ENCODE results near the gene PRKCZ. TPM values are rescaled to one million over a fixed set of nuclear protein-coding genes. Genes with fewer than 3 reads are reported as not detected.

The PRKCZ gene
- total RNA-seq, 3 donors from 2014 or later (not counting 1 experiment from before 2014, with no cell fraction given), result 25.1 to 37.1 (median 30.5) TPM

DNA sequence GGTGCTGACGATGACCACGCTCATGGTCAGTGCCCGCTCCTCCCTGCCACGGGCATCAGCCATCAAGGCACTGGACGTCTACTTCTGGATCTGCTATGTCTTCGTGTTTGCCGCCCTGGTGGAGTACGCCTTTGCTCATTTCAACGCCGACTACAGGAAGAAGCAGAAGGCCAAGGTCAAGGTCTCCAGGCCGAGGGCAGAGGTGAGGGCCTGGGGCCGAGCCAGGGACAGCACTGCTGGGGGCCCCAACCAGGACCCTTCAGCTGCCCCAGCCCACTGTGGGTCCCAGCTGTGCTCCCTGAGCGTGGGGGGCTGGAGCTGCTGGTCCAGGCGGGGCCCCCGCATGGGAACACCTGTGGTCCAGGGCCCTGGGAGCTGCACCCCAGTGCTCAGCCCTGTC is 20.6 kb upstream of the PRKCZ start:
- Histone ChIP-seq H3K9me3 (ENCODE audit: control insufficient read depth, insufficient read depth, low read length) (no peaks in the 10 kb centered on the region), H3K27ac (ENCODE audit: low read length) (no peak overlapping the region), H3K27me3 (ENCODE audit: control insufficient read depth, insufficient read depth, low read length) (no peaks in the 10 kb centered on the region), H3K4me3 (ENCODE audit: low read length) (no peak overlapping the region), H3K36me3 (ENCODE audit: control insufficient read depth, insufficient read depth, low read length) (no peaks in the 10 kb centered on the region), H3K4me1 (ENCODE audit: control insufficient read depth, insufficient read depth, low read length) (peaks cover 13% of the 10 kb centered on the region)
- Mint-ChIP-seq H3K27ac (no peak overlapping the region), H3K27me3 (ENCODE audit: low read depth in 2 of 2) (peaks cover 0 to 3% of the 10 kb centered on the region in 2 donors), H3K4me3 (no peak overlapping the region), H3K36me3 (no peaks in the 10 kb centered on the region), H3K4me1 (no peaks in the 10 kb centered on the region), H3K9me3 (no peaks in the 10 kb centered on the region)
- intact Hi-C loops (cut with micrococcal nuclease), result no loop called here
- ATAC-seq (no peak), DNase-seq (no peak)
- no peak for TF ChIP-seq CTCF (IDR thresholded peaks at IDR 0.05)
- WGBS (ENCODE audit: insufficient coverage), result 89% methylated on average over 15 of the region's 15 CpGs

GRCh38 chr1:2030076-2030871 is 19.9 kb upstream of the PRKCZ start:
- H3K27ac ChIP-seq (ENCODE audit: low read length), result no peak overlapping the region
- WGBS (ENCODE audit: insufficient coverage), result 90% methylated on average over 42 of the region's 42 CpGs
- intact Hi-C loops (cut with micrococcal nuclease), result no loop called here
- Mint-ChIP-seq H3K36me3 (no peaks in the 10 kb centered on the region), H3K4me3 (no peak overlapping the region), H3K4me1 (no peaks in the 10 kb centered on the region), H3K9me3 (no peaks in the 10 kb centered on the region), H3K27ac (no peak overlapping the region), H3K27me3 (ENCODE audit: low read depth in 2 of 2) (peaks cover 0 to 3% of the 10 kb centered on the region in 2 donors)
- peaks cover 10% of the 10 kb centered on the region for H3K4me1 ChIP-seq (ENCODE audit: control insufficient read depth, insufficient read depth, low read length)
- H3K36me3 ChIP-seq (ENCODE audit: control insufficient read depth, insufficient read depth, low read length), result no peaks in the 10 kb centered on the region
- H3K9me3 ChIP-seq (ENCODE audit: control insufficient read depth, insufficient read depth, low read length), result no peaks in the 10 kb centered on the region
- no peak for TF ChIP-seq CTCF (IDR thresholded peaks at IDR 0.05)
- ATAC-seq (no peak), DNase-seq (no peak)
- H3K4me3 ChIP-seq (ENCODE audit: low read length), result no peak overlapping the region
- no peaks in the 10 kb centered on the region for H3K27me3 ChIP-seq (ENCODE audit: control insufficient read depth, insufficient read depth, low read length)

DNA sequence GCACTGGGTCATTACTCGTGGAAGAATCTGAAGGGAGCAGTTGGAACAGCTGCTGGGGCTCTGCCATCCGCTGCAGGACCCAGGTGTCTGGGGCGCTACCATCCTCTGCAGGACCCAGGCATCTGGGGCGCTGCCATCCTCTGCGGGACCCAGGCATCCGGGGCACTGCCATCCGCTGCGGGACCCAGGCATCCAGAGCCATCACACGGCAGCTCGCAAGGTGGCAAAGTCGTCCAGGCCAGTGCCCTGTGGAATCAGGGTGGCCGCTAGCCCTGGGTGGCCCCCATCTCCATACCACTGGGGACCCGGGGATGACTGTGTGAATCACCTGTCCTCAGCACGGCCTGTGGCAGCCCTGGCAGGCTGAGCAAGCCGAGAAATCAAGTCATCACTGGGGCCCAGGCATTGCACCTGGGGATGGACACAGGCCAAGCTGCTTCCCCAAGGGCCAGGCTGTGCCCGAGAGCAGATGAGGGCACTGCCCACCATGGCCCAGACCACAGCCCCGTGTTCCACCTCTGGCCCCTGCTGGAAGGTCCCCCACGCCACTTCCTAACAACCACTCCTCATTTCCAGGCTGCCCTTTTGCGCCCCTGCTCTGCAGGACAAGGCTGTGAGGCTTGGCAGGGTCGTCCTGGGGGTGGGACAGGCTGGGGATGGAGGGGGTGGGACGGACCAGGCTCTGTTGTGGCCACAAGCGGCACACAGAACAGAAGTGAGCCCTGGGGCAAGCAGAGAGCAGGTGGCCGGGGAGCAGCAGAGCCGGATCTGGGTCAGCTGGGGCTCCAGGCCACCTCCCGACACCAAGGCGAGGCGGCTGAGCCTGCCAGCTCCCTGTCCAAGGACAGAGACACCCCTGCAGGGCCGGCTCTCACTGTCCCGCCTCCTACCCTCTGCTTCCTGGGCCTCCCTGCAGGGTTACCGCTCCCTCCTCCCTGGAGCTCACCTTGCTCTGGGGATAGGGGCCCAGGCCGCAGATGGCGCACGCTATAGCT is 18.4 kb upstream of the PRKCZ start:
- ATAC-seq, result no peak
- H3K9me3 ChIP-seq (ENCODE audit: control insufficient read depth, insufficient read depth, low read length), result no peaks in the 10 kb centered on the region
- H3K27me3 Mint-ChIP-seq (ENCODE audit: low read depth in 2 of 2), result peaks cover 0 to 3% of the 10 kb centered on the region in 2 donors
- H3K27ac ChIP-seq (ENCODE audit: low read length), result no peak overlapping the region
- intact Hi-C loops (cut with micrococcal nuclease), result no loop called here
- no peaks in the 10 kb centered on the region for H3K9me3 Mint-ChIP-seq
- H3K36me3 Mint-ChIP-seq, result no peaks in the 10 kb centered on the region
- no peak for DNase-seq
- WGBS (ENCODE audit: insufficient coverage), result 79% methylated on average over 33 of the region's 33 CpGs
- H3K27me3 ChIP-seq (ENCODE audit: control insufficient read depth, insufficient read depth, low read length), result no peaks in the 10 kb centered on the region
- H3K4me3 ChIP-seq (ENCODE audit: low read length), result no peak overlapping the region
- no peaks in the 10 kb centered on the region for H3K4me1 Mint-ChIP-seq
- no peak overlapping the region for H3K27ac Mint-ChIP-seq
- no peaks in the 10 kb centered on the region for H3K36me3 ChIP-seq (ENCODE audit: control insufficient read depth, insufficient read depth, low read length)
- no peak for TF ChIP-seq CTCF (IDR thresholded peaks at IDR 0.05)
- no peak overlapping the region for H3K4me3 Mint-ChIP-seq
- no peaks in the 10 kb centered on the region for H3K4me1 ChIP-seq (ENCODE audit: control insufficient read depth, insufficient read depth, low read length)
